Posterior vena cava (tissue), 2 donors: ENCODE results near the gene MYB. TPM values are rescaled to one million over a fixed set of nuclear protein-coding genes. Genes with fewer than 3 reads are reported as not detected.

ENCODE experiments used
- DNase-seq: peaks from one replicate; pipeline ENCODE4 v3.0.0-alpha.2; 2020; ENCODE audit warnings: low spot score
- intact Hi-C, 2 donors: fragments of 100-400 bp; cut with DNase I; formaldehyde crosslinking; loops; one replicate each; pipeline versions ENCODE4 v1.14.1 to v1.14.2; 2022 to 2023
- microRNA-seq, 2 donors: library from miRNA; unstranded; fragments of <30 nt; microRNA quantifications; one replicate each; pipeline ENCODE4 v1.2.0, GENCODE V29; 2020 to 2021; ENCODE audit warnings: borderline microRNAs expressed in 2 of 2
- total RNA-seq, 2 donors: library from RNA; stranded (reverse); fragmentation: NEBNext Ultra II Directional; extraction: Animal tissue kit (Norgen Biotek cat#: 25700); gene quantifications; one replicate each; pipeline ENCODE4 v1.2.1, GENCODE V29; 2021
- donor health status: DM: yes; HTN: yes; CAD: no.
- donor health status: DM: yes; HTN: yes; CAD: no.

MYB gene
- total RNA-seq, 2 donors from 2014 or later = 0.23 to 0.29 TPM

- DNase-seq = no peak
- intact Hi-C loops = no loop called here
Observed at GRCh38 chr6:135265278-135265677, 84.2 kb downstream of the MYB start.

GRCh38 chr6:135266675-135267074 lies 85.6 kb downstream of the MYB start:
- intact Hi-C loops = no loop called here
- DNase-seq = no peak

GRCh38 chr6:135267085-135267484 lies 86.0 kb downstream of the MYB start:
- DNase-seq = no peak
- intact Hi-C loops = no loop called here

- intact Hi-C loops = no loop called here
- DNase-seq = no peak
Observed at GRCh38 chr6:135268263-135268662, 87.2 kb downstream of the MYB start.

GRCh38 chr6:135268740-135269139 lies 87.6 kb downstream of the MYB start:
- DNase-seq = no peak
- intact Hi-C loops = no loop called here

Small RNAs within 50 kb of the gene (microRNA-seq; reads per million reads assigned to microRNA genes)
- gene MIR548A2 = 0 reads per million in 2 donors

Other genes with a start within 250 kb of the MYB start
- 1 to 10 TPM; 1.0 to 1.1 TPM for gene ALDH8A1, start 231.2 kb upstream of the MYB start, total RNA-seq
- 10 to 100 TPM; 62.9 to 66.5 TPM for gene HBS1L, start 126.5 kb upstream of the MYB start, total RNA-seq